ENCODE measurements around the gene SLC16A10. TPM values are rescaled to one million over a fixed set of nuclear protein-coding genes. Genes with fewer than 3 reads are reported as not detected.

The SLC16A10 gene
- total and polyA plus RNA-seq, 2 donors from 2014 or later: 3.7 to 5.9 TPM

DNA sequence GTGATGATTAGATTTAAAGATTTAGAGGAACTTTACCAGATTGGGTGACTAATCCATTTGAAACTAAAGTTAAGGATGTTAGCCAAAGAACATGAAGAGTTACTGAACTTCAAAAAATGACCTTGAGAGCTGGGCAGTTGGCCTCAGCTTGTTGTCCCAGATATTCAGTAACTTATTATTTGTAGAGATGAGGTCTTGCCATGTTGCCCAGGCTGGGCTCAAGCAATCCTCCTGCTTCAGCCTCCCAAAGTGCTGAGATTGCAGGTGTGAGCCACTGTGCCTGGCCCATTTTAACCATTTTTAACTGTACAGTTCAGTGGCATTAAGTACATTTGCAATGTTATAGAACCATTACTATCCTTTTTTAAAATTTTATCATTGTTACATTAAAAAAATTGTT, 161.5 kb downstream of the SLC16A10 start:
- intact Hi-C loops (cut with DNase I): no loop called here
- TF ChIP-seq, protein P1, sequence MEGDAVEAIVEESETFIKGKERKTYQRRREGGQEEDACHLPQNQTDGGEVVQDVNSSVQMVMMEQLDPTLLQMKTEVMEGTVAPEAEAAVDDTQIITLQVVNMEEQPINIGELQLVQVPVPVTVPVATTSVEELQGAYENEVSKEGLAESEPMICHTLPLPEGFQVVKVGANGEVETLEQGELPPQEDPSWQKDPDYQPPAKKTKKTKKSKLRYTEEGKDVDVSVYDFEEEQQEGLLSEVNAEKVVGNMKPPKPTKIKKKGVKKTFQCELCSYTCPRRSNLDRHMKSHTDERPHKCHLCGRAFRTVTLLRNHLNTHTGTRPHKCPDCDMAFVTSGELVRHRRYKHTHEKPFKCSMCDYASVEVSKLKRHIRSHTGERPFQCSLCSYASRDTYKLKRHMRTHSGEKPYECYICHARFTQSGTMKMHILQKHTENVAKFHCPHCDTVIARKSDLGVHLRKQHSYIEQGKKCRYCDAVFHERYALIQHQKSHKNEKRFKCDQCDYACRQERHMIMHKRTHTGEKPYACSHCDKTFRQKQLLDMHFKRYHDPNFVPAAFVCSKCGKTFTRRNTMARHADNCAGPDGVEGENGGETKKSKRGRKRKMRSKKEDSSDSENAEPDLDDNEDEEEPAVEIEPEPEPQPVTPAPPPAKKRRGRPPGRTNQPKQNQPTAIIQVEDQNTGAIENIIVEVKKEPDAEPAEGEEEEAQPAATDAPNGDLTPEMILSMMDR (IDR thresholded peaks at IDR 0.05; ENCODE audit: borderline replicate concordance, extremely low read depth, insufficient read depth): no peak
- FAIRE-seq (no peak), DNase-seq (no peak)
- Histone ChIP-seq H3K27me3 (ENCODE audit: control insufficient read depth, insufficient read depth, low read length) (no peaks in the 10 kb centered on the region), H3K9ac (ENCODE audit: low read length in 3 of 3) (no peak overlapping the region), H3K36me3 (ENCODE audit: control insufficient read depth in 2 of 3, insufficient read depth in 3 of 3, low read length in 3 of 3) (no peaks in the 10 kb centered on the region), H3K9me3 (ENCODE audit: control insufficient read depth in 2 of 3, insufficient read depth in 1 of 3, low read length in 3 of 3) (no peaks in the 10 kb centered on the region), H3K4me3 (ENCODE audit: low read length in 3 of 3) (no peak overlapping the region), H3K27ac (ENCODE audit: low read depth in 2 of 2, low read length in 2 of 2) (no peak overlapping the region), H3K4me1 (ENCODE audit: control insufficient read depth in 2 of 3, insufficient read depth in 2 of 3, low read depth in 1 of 3, low read length in 3 of 3) (no peaks in the 10 kb centered on the region)

DNA sequence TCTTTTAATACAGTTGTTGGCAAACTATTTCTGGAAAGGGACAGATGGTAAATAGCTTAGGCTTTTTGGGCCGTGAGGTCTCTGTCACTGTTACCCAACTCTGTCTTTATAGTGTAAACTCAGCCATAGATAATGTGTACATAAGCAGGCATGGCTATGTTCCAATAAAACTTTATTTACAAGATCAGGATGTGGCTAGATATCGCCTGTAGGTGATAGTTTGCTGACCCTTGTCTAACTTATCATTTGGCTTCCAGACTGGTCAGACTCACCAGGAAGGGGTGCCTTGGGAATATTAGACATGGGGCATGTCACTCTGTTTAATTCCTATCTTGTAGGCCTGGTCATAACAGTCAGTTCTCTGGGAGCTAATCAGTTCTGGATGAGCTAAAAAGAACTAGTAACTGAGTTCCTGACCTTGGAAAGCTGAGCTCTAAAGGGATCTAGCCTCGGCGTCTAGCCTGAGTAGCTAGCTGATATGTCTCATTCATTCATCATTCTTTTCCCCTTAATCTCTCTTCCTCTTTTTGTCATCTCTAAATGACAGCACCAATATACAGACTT, 163.6 kb downstream of the SLC16A10 start:
- Histone ChIP-seq H3K9me3 (ENCODE audit: control insufficient read depth in 2 of 3, insufficient read depth in 1 of 3, low read length in 3 of 3) (no peaks in the 10 kb centered on the region), H3K36me3 (ENCODE audit: control insufficient read depth in 2 of 3, insufficient read depth in 3 of 3, low read length in 3 of 3) (no peaks in the 10 kb centered on the region), H3K27ac (ENCODE audit: low read depth in 2 of 2, low read length in 2 of 2) (no peak overlapping the region), H3K9ac (ENCODE audit: low read length in 3 of 3) (no peak overlapping the region), H3K4me1 (ENCODE audit: control insufficient read depth in 2 of 3, insufficient read depth in 2 of 3, low read depth in 1 of 3, low read length in 3 of 3) (no peaks in the 10 kb centered on the region), H3K27me3 (ENCODE audit: control insufficient read depth, insufficient read depth, low read length) (no peaks in the 10 kb centered on the region), H3K4me3 (ENCODE audit: low read length in 3 of 3) (no peak overlapping the region)
- TF ChIP-seq, protein P1 (IDR thresholded peaks at IDR 0.05; ENCODE audit: borderline replicate concordance, extremely low read depth, insufficient read depth): no peak
- intact Hi-C loops (cut with DNase I): no loop called here
- no peak for FAIRE-seq
- peak in 1 of 5 donors; percentile 15 for DNase-seq

DNA sequence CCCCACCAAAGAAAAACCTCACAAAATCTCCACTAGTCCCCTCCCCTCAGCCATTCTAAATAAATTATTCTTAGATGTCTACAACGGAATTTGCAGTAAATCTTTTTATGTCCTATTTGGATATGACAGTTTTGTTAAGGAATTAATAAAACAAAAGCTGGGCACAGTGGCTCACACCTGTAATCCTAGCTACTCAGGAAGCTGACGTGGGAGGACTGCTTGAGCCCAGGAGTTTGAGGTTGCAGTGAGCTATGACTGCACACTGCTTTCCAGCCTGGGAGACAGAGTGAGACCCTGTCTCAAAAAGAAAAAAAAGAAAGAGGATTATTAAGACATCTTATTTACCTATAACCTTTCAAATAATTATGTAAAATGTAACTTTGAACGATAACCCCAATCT, 165.4 kb downstream of the SLC16A10 start:
- H3K27me3 ChIP-seq (ENCODE audit: control insufficient read depth, insufficient read depth, low read length): peaks cover 3% of the 10 kb centered on the region
- no peaks in the 10 kb centered on the region for H3K9me3 ChIP-seq (ENCODE audit: control insufficient read depth in 2 of 3, insufficient read depth in 1 of 3, low read length in 3 of 3)
- DNase-seq: peak in 3 of 5 donors; percentile 40 to 72 (median 64)
- no peaks in the 10 kb centered on the region for H3K4me1 ChIP-seq (ENCODE audit: control insufficient read depth in 2 of 3, insufficient read depth in 2 of 3, low read depth in 1 of 3, low read length in 3 of 3)
- H3K4me3 ChIP-seq (ENCODE audit: low read length in 3 of 3): no peak overlapping the region
- no peak overlapping the region for H3K27ac ChIP-seq (ENCODE audit: low read depth in 2 of 2, low read length in 2 of 2)
- intact Hi-C loops (cut with DNase I): no loop called here
- TF ChIP-seq, protein P1 (IDR thresholded peaks at IDR 0.05; ENCODE audit: borderline replicate concordance, extremely low read depth, insufficient read depth): no peak
- no peak for FAIRE-seq
- H3K36me3 ChIP-seq (ENCODE audit: control insufficient read depth in 2 of 3, insufficient read depth in 3 of 3, low read length in 3 of 3): no peaks in the 10 kb centered on the region
- no peak overlapping the region for H3K9ac ChIP-seq (ENCODE audit: low read length in 3 of 3)
